Gastrocnemius medialis (tissue), 4 donors: ENCODE data around the gene TRUB1. TPM values are rescaled to one million over a fixed set of nuclear protein-coding genes. Genes with fewer than 3 reads are reported as not detected.

Source experiments
- ATAC-seq, 2 donors: fragments of 150-250 bp; one replicate each; pipeline ENCODE4 v1.9.1; 2016
- DNase-seq, 2 donors: peaks; one replicate each; pipeline ENCODE4 v3.0.0-alpha.2; 2019
- H3K27ac ChIP-seq, 4 donors: fragments of 200-600 bp; sonication (generic); 1 replicate in 1 of 4; 2 replicates in 3 of 4; pipeline ENCODE4 v1.5.1; 2016 to 2018; ENCODE audit warnings: mild to moderate bottlenecking in 2 of 4, moderate library complexity in 1 of 4
- H3K27me3 ChIP-seq, 3 donors: fragments of 200-600 bp; sonication (generic) in 2 of 3; 1 replicate in 1 of 3; 2 replicates in 2 of 3; pipeline versions ENCODE4 v1.5.1 to v1.6.0; 2016 to 2019; ENCODE audit warnings: mild to moderate bottlenecking in 1 of 3, moderate library complexity in 1 of 3
- H3K36me3 ChIP-seq, 2 donors: fragments of 200-600 bp; sonication (generic) in 1 of 2; one replicate each; pipeline ENCODE4 v1.5.1; 2017 to 2018
- H3K4me1 ChIP-seq, 2 donors: fragments of 200-600 bp; sonication (generic) in 1 of 2; one replicate each; pipeline ENCODE4 v1.5.1; 2016 to 2017; ENCODE audit warnings: mild to moderate bottlenecking in 2 of 2
- H3K4me3 ChIP-seq, 4 donors: fragments of 200-600 bp; sonication (generic) in 3 of 4; 1 replicate in 1 of 4; 2 replicates in 3 of 4; pipeline ENCODE4 v1.5.1; 2016 to 2019; ENCODE audit warnings: mild to moderate bottlenecking in 2 of 4
- H3K9me3 ChIP-seq, 3 donors: fragments of 200-600 bp; sonication (generic) in 2 of 3; 1 replicate in 1 of 3; 2 replicates in 2 of 3; pipeline ENCODE4 v1.5.1; 2016 to 2019
- CTCF ChIP-seq, 5 experiments: fragments of 450-650 bp in 3 of 5; fragments of 200-600 bp in 2 of 5; sonication (generic) in 2 of 5; IDR thresholded peaks in 4 of 5; conservative IDR thresholded peaks in 1 of 5; 1 replicate in 4 of 5; 2 replicates in 1 of 5; pipeline ENCODE4 v1.5.1; 2016 to 2019; ENCODE audit warnings: antibody characterized with exemption in 5 of 5, mild to moderate bottlenecking in 3 of 5, moderate library complexity in 3 of 5
- POLR2A ChIP-seq, 2 donors: fragments of 450-650 bp; IDR thresholded peaks; one replicate each; pipeline ENCODE4 v1.6.1; 2017; ENCODE audit warnings: antibody characterized with exemption in 2 of 2, mild to moderate bottlenecking in 2 of 2, moderate library complexity in 2 of 2
- in situ Hi-C, 4 donors: fragments of 200-750 bp; cut with MboI; loops; one replicate each; pipeline versions ENCODE4 v1.15.0 to v1.8.0; 2017; ENCODE audit warnings: low sequenced_read_pairs in 4 of 4
- intact Hi-C: fragments of 100-400 bp; cut with DNase I; formaldehyde crosslinking; loops from one replicate; pipeline ENCODE4 v1.15.1; 2023; ENCODE audit warnings: low total_unique reads
- total RNA-seq, 4 donors: library from RNA; depleted of rRNA; stranded (reverse); fragments of >200 nt; gene quantifications; one replicate each; pipeline versions ENCODE4 v1.1.0 to v1.2.3, GENCODE V29; 2016

TRUB1 gene
- total RNA-seq, 4 donors from 2014 or later = 8.5 to 16.5 (median 10.3) TPM

DNA sequence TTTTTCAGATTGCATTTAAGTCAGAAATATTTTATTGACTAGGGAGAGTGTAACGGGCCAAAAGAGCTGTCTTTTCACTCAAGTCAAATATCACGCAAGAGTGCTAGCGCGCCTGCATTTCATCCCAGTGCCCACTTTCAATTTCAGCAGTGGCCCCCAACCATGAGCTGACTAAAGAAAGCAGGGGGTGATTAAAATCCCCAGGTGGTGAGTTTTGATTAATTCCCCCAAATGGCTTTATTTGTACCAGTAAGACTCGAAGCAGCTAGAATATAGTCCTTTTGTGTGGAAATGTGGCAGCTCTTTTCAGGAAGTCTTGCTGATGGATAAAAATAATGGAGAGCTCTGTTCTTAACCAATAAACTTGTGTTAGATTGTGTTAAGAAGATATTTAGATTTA is 35.3 kb downstream of the TRUB1 start:
- intact Hi-C loops = no loop called here
- Histone ChIP-seq H3K36me3 (no peaks in the 10 kb centered on the region), H3K9me3 (no peaks in the 10 kb centered on the region), H3K27ac (peak overlapping the region in 1 of 4 donors; percentile 80), H3K4me1 (peaks cover 0 to 8% of the 10 kb centered on the region in 2 donors), H3K27me3 (no peaks in the 10 kb centered on the region), H3K4me3 (no peak overlapping the region)
- no peak for TF ChIP-seq CTCF (IDR thresholded peaks at IDR 0.05 in 4 of 5, conservative IDR thresholded peaks at IDR 0.05 in 1 of 5)
- no peak for TF ChIP-seq POLR2A (IDR thresholded peaks at IDR 0.05)
- no peak for DNase-seq
- in situ Hi-C loops = no loop called here
- ATAC-seq = no peak

DNA sequence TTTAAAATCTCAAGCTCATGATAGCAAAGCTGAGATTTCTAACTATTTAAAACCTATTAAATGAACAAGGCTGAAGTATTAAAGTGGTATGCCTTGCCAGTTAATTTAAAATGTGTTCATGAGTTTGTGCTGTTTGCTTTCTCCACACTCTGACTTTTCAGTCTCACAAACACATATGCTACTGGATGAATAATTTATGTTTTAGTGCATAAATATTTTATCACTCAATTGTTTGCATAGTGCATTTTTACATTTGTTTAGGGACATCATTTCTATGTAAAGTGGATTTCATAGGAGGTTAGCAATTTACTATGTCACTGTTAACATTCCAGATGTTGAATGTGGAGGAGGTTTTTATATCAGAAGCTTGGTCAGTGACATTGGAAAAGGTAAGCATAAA is 36.0 kb downstream of the TRUB1 start:
- H3K27me3 ChIP-seq = no peaks in the 10 kb centered on the region
- intact Hi-C loops = no loop called here
- no peaks in the 10 kb centered on the region for H3K9me3 ChIP-seq
- TF ChIP-seq POLR2A (IDR thresholded peaks at IDR 0.05) (no peak), CTCF (IDR thresholded peaks at IDR 0.05 in 4 of 5, conservative IDR thresholded peaks at IDR 0.05 in 1 of 5) (no peak)
- H3K4me1 ChIP-seq = peaks cover 0 to 8% of the 10 kb centered on the region in 2 donors
- peak overlapping the region in 3 of 4 donors; percentile 30 to 37 (median 34) for H3K4me3 ChIP-seq
- no peak for ATAC-seq
- in situ Hi-C loops = no loop called here
- DNase-seq = no peak
- no peaks in the 10 kb centered on the region for H3K36me3 ChIP-seq
- peak overlapping the region; percentile 58 to 80 (median 62) for H3K27ac ChIP-seq

DNA sequence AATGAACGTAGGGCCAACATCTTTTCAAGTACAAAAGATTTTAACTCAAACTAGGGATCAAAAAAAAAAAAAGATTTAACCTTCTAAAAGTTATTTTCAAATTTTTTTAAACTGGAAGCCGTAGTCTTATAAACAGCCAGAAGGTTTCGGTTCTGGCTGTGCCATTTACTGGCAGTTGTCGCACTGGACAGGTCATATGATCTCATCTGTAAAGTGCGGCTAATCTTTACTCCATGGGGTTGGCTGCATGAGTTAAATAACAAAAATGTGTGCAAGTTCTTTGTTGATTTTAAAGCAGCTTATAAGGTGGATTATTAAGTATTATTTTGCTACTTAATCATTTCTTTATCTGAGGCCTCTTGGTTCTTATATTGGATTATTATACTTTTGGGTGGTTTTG is 36.6 kb downstream of the TRUB1 start:
- peaks cover 0 to 8% of the 10 kb centered on the region in 2 donors for H3K4me1 ChIP-seq
- in situ Hi-C loops = no loop called here
- peak overlapping the region in 3 of 4 donors; percentile 30 to 37 (median 34) for H3K4me3 ChIP-seq
- no peak for TF ChIP-seq CTCF (IDR thresholded peaks at IDR 0.05 in 4 of 5, conservative IDR thresholded peaks at IDR 0.05 in 1 of 5)
- no peak for TF ChIP-seq POLR2A (IDR thresholded peaks at IDR 0.05)
- ATAC-seq = peak in 1 of 2 donors; percentile 87
- peak in 1 of 2 donors; percentile 18 for DNase-seq
- no peaks in the 10 kb centered on the region for H3K27me3 ChIP-seq
- no peaks in the 10 kb centered on the region for H3K9me3 ChIP-seq
- peak overlapping the region; percentile 58 to 80 (median 62) for H3K27ac ChIP-seq
- intact Hi-C loops = no loop called here
- H3K36me3 ChIP-seq = no peaks in the 10 kb centered on the region

DNA sequence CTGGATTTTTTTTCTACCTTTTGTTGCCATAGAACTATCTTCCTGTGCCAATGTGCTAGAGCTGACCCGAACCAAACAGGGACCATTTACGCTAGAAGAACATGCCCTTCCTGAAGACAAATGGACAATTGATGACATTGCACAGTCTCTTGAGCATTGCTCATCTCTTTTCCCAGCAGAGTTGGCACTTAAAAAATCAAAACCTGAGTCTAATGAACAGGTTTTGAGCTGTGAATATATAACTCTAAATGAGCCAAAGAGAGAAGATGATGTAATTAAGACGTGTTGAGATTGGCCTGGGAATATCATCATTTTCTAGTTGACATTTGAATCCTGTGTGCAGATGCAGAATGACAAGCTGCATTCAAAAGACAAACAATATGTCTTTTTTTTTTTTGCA is 37.1 kb downstream of the TRUB1 start:
- in situ Hi-C loops = no loop called here
- intact Hi-C loops = no loop called here
- no peaks in the 10 kb centered on the region for H3K36me3 ChIP-seq
- peaks cover 0 to 8% of the 10 kb centered on the region in 2 donors for H3K4me1 ChIP-seq
- no peaks in the 10 kb centered on the region for H3K9me3 ChIP-seq
- no peaks in the 10 kb centered on the region for H3K27me3 ChIP-seq
- ATAC-seq (no peak), DNase-seq (no peak)
- peak overlapping the region in 2 of 4 donors; percentile 30 to 37 for H3K4me3 ChIP-seq
- TF ChIP-seq CTCF (IDR thresholded peaks at IDR 0.05 in 4 of 5, conservative IDR thresholded peaks at IDR 0.05 in 1 of 5) = no peak
- no peak for TF ChIP-seq POLR2A (IDR thresholded peaks at IDR 0.05)
- peak overlapping the region in 3 of 4 donors; percentile 58 to 80 (median 65) for H3K27ac ChIP-seq

DNA sequence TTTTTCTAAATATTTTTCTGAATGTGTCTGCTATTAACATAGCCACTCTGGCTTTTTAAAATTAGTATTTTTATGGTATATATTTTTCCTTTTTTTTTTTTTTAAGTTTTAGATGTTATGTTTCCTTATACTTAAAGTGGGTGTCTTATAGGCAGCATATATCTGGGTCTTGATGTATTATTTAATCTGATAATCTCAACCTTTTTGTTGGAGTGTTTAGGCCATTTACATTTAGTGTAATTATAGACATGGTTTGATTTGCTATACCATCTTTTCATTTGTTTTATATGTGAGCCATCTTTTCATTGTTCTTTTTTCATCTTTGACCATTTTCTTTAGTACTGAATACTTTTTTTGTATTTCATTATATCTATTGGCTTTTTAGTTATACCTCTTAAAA is 45.0 kb downstream of the TRUB1 start:
- intact Hi-C loops = no loop called here
- DNase-seq = no peak
- in situ Hi-C loops = no loop called here
- no peak for TF ChIP-seq CTCF (IDR thresholded peaks at IDR 0.05 in 4 of 5, conservative IDR thresholded peaks at IDR 0.05 in 1 of 5)
- TF ChIP-seq POLR2A (IDR thresholded peaks at IDR 0.05) = no peak
- Histone ChIP-seq H3K36me3 (peaks cover 0 to 12% of the 10 kb centered on the region in 2 donors), H3K27ac (no peak overlapping the region), H3K4me3 (no peak overlapping the region), H3K27me3 (no peaks in the 10 kb centered on the region), H3K4me1 (no peaks in the 10 kb centered on the region), H3K9me3 (peaks cover 0 to 14% (median 8%) of the 10 kb centered on the region in 3 donors)
- ATAC-seq = no peak
